DOHH2 (cell line): ENCODE measurements around the gene PAPOLB.

Experiments
- H3F3A ChIP-seq: fragments of 200-600 bp; sonication (generic), shearing (Covaris generic); 2 replicates; pipeline ENCODE4 v1.6.0; 2016; ENCODE audit warnings: antibody characterized with exemption, mild to moderate bottlenecking; ENCODE audit not compliant: control insufficient read depth, insufficient read depth
- H3K27ac ChIP-seq: fragments of 200-600 bp; sonication (generic); 2 replicates; pipeline ENCODE4 v1.5.1; 2014; ENCODE audit warnings: low read depth, mild to moderate bottlenecking, low read length, moderate library complexity
- H3K27me3 ChIP-seq: fragments of 200-600 bp; sonication (generic); 2 replicates; pipeline ENCODE4 v1.6.1; 2014; ENCODE audit warnings: mild to moderate bottlenecking, low read length, mixed read lengths; ENCODE audit not compliant: control insufficient read depth
- H3K36me3 ChIP-seq: fragments of 200-600 bp; sonication (generic); 2 replicates; pipeline ENCODE4 v1.6.1; 2014; ENCODE audit warnings: mild to moderate bottlenecking, low read length, moderate library complexity, mixed read lengths; ENCODE audit not compliant: control insufficient read depth
- H3K4me1 ChIP-seq: fragments of 200-600 bp; sonication (generic); 2 replicates; pipeline ENCODE4 v1.6.1; 2014; ENCODE audit warnings: mild to moderate bottlenecking, low read length, mixed read lengths; ENCODE audit not compliant: control insufficient read depth
- H3K4me2 ChIP-seq: fragments of 200-600 bp; sonication (generic); 2 replicates; pipeline ENCODE4 v1.6.0; 2014; ENCODE audit warnings: mild to moderate bottlenecking, low read length, moderate library complexity
- H3K4me3 ChIP-seq: fragments of 200-600 bp; sonication (generic); 2 replicates; pipeline ENCODE4 v1.5.1; 2014; ENCODE audit warnings: mild to moderate bottlenecking, low read length, mixed read lengths
- H3K79me2 ChIP-seq: fragments of 200-600 bp; sonication (generic); 2 replicates; pipeline ENCODE4 v1.6.1; 2014; ENCODE audit warnings: mild to moderate bottlenecking, low read length, mixed read lengths; ENCODE audit not compliant: control insufficient read depth
- H3K9me2 ChIP-seq: fragments of 200-600 bp; sonication (generic); replicated peaks from 2 replicates; pipeline ENCODE4 v1.6.1; 2014; ENCODE audit warnings: mild to moderate bottlenecking, low read length, mixed read lengths; ENCODE audit not compliant: control insufficient read depth
- H3K9me3 ChIP-seq: fragments of 200-600 bp; sonication (generic); 2 replicates; pipeline ENCODE4 v1.6.1; 2014; ENCODE audit warnings: antibody characterized with exemption, low read length, mixed read lengths; ENCODE audit not compliant: control insufficient read depth, insufficient read depth
- H4K20me1 ChIP-seq: fragments of 200-600 bp; sonication (generic); 2 replicates; pipeline ENCODE4 v1.6.0; 2014; ENCODE audit warnings: low read depth, mild to moderate bottlenecking, antibody characterized with exemption, low read length, moderate library complexity; ENCODE audit not compliant: control insufficient read depth, insufficient read depth
- EZH2phosphoT487 ChIP-seq: fragments of 200-600 bp; sonication (generic); IDR thresholded peaks from 2 replicates; pipeline ENCODE4 v1.6.1; 2017; ENCODE audit warnings: borderline replicate concordance, mild to moderate bottlenecking, antibody characterized with exemption, low read length, moderate library complexity, mixed read lengths
- TF ChIP-seq, protein P1 (sequence below): fragments of 200-600 bp; sonication (generic); IDR thresholded peaks from one replicate; pipeline ENCODE4 v1.5.1; 2014; ENCODE audit warnings: antibody characterized with exemption, mild to moderate bottlenecking, low read depth, low read length; ENCODE audit not compliant: poor library complexity, severe bottlenecking

Gene PAPOLB

DNA sequence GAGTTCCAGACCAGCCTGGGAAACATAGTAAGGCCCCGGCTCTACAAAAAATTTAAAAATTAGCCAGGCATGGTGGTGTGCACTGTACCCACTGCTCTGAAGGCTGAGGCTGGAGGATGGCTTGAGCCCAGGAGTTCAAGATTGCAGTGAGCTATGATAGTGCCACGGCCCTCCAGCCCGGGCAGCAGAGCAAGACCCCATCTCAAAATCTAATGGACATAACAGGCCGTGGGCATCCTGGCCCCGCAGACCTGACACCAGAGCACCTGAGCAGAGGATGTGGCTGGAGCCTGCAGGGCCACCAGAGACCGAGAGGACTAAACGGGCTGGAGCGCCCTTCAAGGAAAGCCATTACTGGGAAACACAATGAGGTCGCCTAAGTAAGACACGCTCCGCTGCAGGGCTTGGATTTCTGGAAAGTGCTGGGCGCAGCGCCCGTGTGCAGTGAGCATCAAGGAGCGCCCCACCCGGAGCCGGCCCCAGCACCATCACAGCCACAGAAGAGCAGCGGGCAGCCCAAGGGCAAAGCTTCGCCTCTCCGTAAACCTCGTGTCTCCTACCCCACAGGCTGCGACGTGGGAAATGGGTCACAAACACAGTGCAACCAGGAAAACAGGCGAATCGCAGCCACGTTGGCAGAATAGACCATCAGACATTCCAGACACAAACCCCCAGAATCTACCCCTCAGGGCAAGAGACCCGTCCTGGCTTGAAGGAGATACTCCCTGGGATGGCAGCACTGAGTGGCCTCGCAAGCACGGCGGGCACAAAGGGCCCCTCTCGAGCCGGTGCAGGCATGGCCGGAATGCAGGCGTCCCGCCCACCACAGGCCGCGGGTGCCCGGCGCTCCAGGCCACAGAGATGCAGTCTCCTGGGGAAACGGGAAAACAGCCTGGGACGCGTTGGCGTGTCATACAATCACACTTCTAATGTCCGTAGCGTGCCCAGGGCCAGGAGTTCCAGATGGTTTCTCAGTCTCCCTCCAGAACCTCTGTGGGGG is 16.8 kb upstream of the PAPOLB start:
- H3K9me3 ChIP-seq, result no peaks in the 10 kb centered on the region
- no peak for TF ChIP-seq EZH2phosphoT487
- TF ChIP-seq, protein P1, sequence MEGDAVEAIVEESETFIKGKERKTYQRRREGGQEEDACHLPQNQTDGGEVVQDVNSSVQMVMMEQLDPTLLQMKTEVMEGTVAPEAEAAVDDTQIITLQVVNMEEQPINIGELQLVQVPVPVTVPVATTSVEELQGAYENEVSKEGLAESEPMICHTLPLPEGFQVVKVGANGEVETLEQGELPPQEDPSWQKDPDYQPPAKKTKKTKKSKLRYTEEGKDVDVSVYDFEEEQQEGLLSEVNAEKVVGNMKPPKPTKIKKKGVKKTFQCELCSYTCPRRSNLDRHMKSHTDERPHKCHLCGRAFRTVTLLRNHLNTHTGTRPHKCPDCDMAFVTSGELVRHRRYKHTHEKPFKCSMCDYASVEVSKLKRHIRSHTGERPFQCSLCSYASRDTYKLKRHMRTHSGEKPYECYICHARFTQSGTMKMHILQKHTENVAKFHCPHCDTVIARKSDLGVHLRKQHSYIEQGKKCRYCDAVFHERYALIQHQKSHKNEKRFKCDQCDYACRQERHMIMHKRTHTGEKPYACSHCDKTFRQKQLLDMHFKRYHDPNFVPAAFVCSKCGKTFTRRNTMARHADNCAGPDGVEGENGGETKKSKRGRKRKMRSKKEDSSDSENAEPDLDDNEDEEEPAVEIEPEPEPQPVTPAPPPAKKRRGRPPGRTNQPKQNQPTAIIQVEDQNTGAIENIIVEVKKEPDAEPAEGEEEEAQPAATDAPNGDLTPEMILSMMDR, result no peak
- H3K27me3 ChIP-seq, result peaks cover 13% of the 10 kb centered on the region
- H3K4me1 ChIP-seq, result no peaks in the 10 kb centered on the region
- no peaks in the 10 kb centered on the region for H3K9me2 ChIP-seq
- no peak overlapping the region for H3K27ac ChIP-seq
- H3K4me2 ChIP-seq, result no peak overlapping the region
- H3K79me2 ChIP-seq, result no peaks in the 10 kb centered on the region
- no peaks in the 10 kb centered on the region for H4K20me1 ChIP-seq
- no peaks in the 10 kb centered on the region for H3F3A ChIP-seq
- no peak overlapping the region for H3K4me3 ChIP-seq
- no peaks in the 10 kb centered on the region for H3K36me3 ChIP-seq

DNA sequence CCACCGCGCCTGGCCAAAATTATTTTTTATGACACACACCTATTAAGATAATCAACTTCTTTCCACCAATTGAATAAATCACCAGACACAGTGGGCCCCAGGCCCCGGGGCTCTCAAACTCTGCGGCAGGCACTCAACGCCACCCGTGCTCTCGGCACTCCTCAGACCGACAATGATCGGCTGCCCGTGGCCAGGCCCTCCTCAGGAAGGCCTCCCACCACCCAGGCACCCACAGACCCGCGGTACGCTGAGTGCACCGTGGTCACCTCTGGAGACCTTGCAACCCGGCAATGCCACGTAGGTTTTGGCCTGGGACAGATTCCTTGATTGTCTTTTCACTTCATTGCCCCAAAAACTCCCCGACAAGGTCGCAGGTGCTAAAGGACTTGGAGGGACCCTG is 14.8 kb upstream of the PAPOLB start:
- Histone ChIP-seq H3K27me3 (no peaks in the 10 kb centered on the region), H3K4me3 (no peak overlapping the region), H3K27ac (no peak overlapping the region), H3K4me1 (no peaks in the 10 kb centered on the region), H3K4me2 (no peak overlapping the region), H3K9me3 (no peaks in the 10 kb centered on the region), H3F3A (no peaks in the 10 kb centered on the region), H3K9me2 (no peaks in the 10 kb centered on the region), H4K20me1 (no peaks in the 10 kb centered on the region), H3K79me2 (no peaks in the 10 kb centered on the region), H3K36me3 (no peaks in the 10 kb centered on the region)
- no peak for TF ChIP-seq EZH2phosphoT487
- TF ChIP-seq, protein P1, result no peak

DNA sequence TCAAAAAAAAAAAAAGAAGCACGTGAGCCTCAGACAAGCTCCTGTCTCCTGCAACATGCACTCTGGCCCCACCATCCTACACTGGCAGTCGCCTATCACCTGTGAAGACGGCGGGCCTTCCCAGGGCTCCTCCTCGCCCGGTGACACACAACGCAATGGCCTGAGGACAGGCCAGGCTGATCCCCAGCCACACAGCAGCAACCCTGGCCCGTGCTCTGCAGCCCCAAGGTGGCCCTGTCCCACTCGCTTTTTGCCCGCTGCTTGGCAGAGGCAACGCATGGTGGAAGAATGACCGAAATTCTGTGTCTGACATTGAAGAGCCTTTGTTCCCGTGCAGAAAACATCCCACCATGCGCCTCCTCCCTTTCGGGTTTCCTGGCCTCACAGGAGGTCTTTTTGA is 13.6 kb upstream of the PAPOLB start:
- Histone ChIP-seq H3K4me1 (no peaks in the 10 kb centered on the region), H3K27me3 (no peaks in the 10 kb centered on the region), H3K4me2 (no peak overlapping the region), H3K79me2 (no peaks in the 10 kb centered on the region), H3K4me3 (no peak overlapping the region), H4K20me1 (no peaks in the 10 kb centered on the region), H3K9me2 (no peaks in the 10 kb centered on the region), H3K36me3 (no peaks in the 10 kb centered on the region), H3K9me3 (no peaks in the 10 kb centered on the region), H3K27ac (no peak overlapping the region), H3F3A (no peaks in the 10 kb centered on the region)
- TF ChIP-seq, protein P1, result no peak
- TF ChIP-seq EZH2phosphoT487, result no peak
